Measurements from ENCODE around the gene MYO3A.

MYO3A gene

DNA sequence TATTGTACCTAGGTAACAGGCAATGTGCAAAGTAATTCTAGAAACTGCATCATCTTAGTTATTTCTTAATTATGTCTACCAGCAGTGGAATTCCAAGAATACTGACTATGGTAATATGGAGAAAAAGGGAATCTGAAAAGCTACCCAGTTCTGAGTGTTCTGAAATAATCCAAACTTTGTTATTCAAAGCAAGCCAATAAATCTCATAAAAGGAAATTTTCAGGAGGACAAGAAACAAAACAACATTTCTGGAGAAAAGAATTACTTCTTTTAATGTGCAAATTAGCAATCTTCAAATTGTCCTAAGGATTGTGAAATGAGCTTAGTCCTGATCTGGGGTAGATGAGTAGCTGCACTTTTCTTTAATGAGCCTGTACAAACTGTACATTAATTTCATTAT lies 88.8 kb downstream of the MYO3A start:
- Histone ChIP-seq H3K27me3 (ENCODE audit: insufficient read depth, low read length) (no peaks in the 10 kb centered on the region), H3K9ac (ENCODE audit: low read length) (no peak overlapping the region), H3K79me2 (ENCODE audit: insufficient read depth, low read length) (no peaks in the 10 kb centered on the region), H3K9me2 (ENCODE audit: low read depth, low read length) (no peaks in the 10 kb centered on the region), H3K4me3 (ENCODE audit: low read depth, low read length, poor library complexity, severe bottlenecking) (no peak overlapping the region), H4K20me1 (ENCODE audit: insufficient read depth, low read length) (no peaks in the 10 kb centered on the region), H3K36me3 (ENCODE audit: insufficient read depth, low read length) (no peaks in the 10 kb centered on the region), H3K27ac (ENCODE audit: low read depth, low read length, poor library complexity, severe bottlenecking) (no peak overlapping the region), H3K9me3 (ENCODE audit: low read length) (no peaks in the 10 kb centered on the region), H3K4me2 (ENCODE audit: low read length) (no peak overlapping the region), H2AFZ (ENCODE audit: low read length) (no peak overlapping the region), H3K4me1 (ENCODE audit: insufficient read depth, low read length, severe bottlenecking) (no peaks in the 10 kb centered on the region), H3F3A (ENCODE audit: insufficient read depth, low read length) (no peaks in the 10 kb centered on the region)
- TF ChIP-seq CTCF (IDR thresholded peaks at IDR 0.05; ENCODE audit: low read length): no peak
- no peak for TF ChIP-seq EZH2 (IDR thresholded peaks at IDR 0.05; ENCODE audit: borderline replicate concordance, low read length)

DNA sequence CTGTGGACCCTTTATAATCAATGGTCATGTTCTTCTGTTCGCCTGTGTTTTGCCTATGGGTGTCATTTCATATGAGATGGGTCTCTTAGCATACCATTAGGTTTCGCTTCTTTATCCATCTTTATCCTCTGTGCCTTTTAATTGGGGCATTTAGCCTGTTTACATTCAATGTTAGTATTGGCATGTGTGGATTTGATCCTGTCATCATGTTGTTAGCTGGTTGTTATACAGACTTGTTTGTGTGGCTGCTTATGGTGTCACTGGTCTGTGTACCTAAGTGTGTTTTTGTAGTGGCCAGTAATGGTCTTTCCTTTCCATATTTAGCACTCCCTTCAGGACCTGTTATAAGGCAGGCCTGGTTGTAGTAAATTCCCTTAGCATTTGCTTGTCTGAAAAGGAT lies 90.3 kb downstream of the MYO3A start:
- Histone ChIP-seq H3K4me2 (ENCODE audit: low read length) (no peak overlapping the region), H3K79me2 (ENCODE audit: insufficient read depth, low read length) (no peaks in the 10 kb centered on the region)

DNA sequence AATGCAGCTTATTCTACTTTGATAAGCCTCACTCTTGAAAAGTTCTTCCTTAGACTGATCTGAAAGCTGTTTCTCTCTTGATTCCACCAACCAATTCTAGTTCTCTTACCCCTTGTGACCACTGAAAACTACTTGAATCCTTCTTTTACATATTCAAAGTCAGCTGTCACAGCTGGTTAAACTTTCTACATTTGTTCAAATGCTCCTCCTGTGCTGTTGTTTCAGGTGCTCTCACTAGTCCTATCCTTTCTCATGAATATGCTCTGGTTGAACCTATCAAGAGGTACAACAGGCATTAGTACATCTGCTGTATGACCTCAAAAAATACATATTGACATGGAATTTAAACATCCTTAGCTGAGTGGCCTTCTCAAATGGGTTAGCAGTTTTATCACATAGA lies 91.5 kb downstream of the MYO3A start:
- Histone ChIP-seq H3K9me2 (ENCODE audit: low read depth, low read length) (no peaks in the 10 kb centered on the region), H3K4me3 (ENCODE audit: low read depth, low read length, poor library complexity, severe bottlenecking) (no peak overlapping the region), H3K9me3 (ENCODE audit: low read length) (no peaks in the 10 kb centered on the region), H3K4me1 (ENCODE audit: insufficient read depth, low read length, severe bottlenecking) (no peaks in the 10 kb centered on the region), H3K27me3 (ENCODE audit: insufficient read depth, low read length) (no peaks in the 10 kb centered on the region), H3K27ac (ENCODE audit: low read depth, low read length, poor library complexity, severe bottlenecking) (no peak overlapping the region), H4K20me1 (ENCODE audit: insufficient read depth, low read length) (no peaks in the 10 kb centered on the region), H3K9ac (ENCODE audit: low read length) (no peak overlapping the region), H3K36me3 (ENCODE audit: insufficient read depth, low read length) (no peaks in the 10 kb centered on the region), H2AFZ (ENCODE audit: low read length) (no peak overlapping the region), H3K4me2 (ENCODE audit: low read length) (no peak overlapping the region), H3F3A (ENCODE audit: insufficient read depth, low read length) (no peaks in the 10 kb centered on the region), H3K79me2 (ENCODE audit: insufficient read depth, low read length) (no peaks in the 10 kb centered on the region)
- TF ChIP-seq EZH2 (IDR thresholded peaks at IDR 0.05; ENCODE audit: borderline replicate concordance, low read length): no peak
- TF ChIP-seq CTCF (IDR thresholded peaks at IDR 0.05; ENCODE audit: low read length): no peak

More for the DNA sequence above, 90.3 kb downstream of the MYO3A start:
- H3K27ac ChIP-seq (ENCODE audit: low read depth, low read length, poor library complexity, severe bottlenecking): no peak overlapping the region
- H3K36me3 ChIP-seq (ENCODE audit: insufficient read depth, low read length): no peaks in the 10 kb centered on the region
- no peak overlapping the region for H3K4me3 ChIP-seq (ENCODE audit: low read depth, low read length, poor library complexity, severe bottlenecking)
- H3K9ac ChIP-seq (ENCODE audit: low read length): no peak overlapping the region
- H3K9me2 ChIP-seq (ENCODE audit: low read depth, low read length): no peaks in the 10 kb centered on the region
- no peaks in the 10 kb centered on the region for H3K27me3 ChIP-seq (ENCODE audit: insufficient read depth, low read length)
- no peak overlapping the region for H2AFZ ChIP-seq (ENCODE audit: low read length)
- no peak for TF ChIP-seq EZH2 (IDR thresholded peaks at IDR 0.05; ENCODE audit: borderline replicate concordance, low read length)
- no peak for TF ChIP-seq CTCF (IDR thresholded peaks at IDR 0.05; ENCODE audit: low read length)
- H4K20me1 ChIP-seq (ENCODE audit: insufficient read depth, low read length): no peaks in the 10 kb centered on the region
- no peaks in the 10 kb centered on the region for H3F3A ChIP-seq (ENCODE audit: insufficient read depth, low read length)
- no peaks in the 10 kb centered on the region for H3K4me1 ChIP-seq (ENCODE audit: insufficient read depth, low read length, severe bottlenecking)
- H3K9me3 ChIP-seq (ENCODE audit: low read length): no peaks in the 10 kb centered on the region
